SU-DHL-6 (cell line): ENCODE measurements around the gene UBAC2.

ENCODE experiments used
- EZH2phosphoT487 ChIP-seq: fragments of 200-600 bp; sonication (generic), shearing (Covaris generic); conservative IDR thresholded peaks from 2 replicates; pipeline ENCODE4 v1.6.1; 2018; ENCODE audit warnings: mild to moderate bottlenecking, antibody characterized with exemption, low read length, moderate library complexity, mixed read lengths
- TF ChIP-seq, protein P1 (sequence below): fragments of 200-600 bp; sonication (generic); IDR thresholded peaks from one replicate; pipeline ENCODE4 v1.5.1; 2017; ENCODE audit warnings: antibody characterized with exemption, mild to moderate bottlenecking, low read length, moderate library complexity; ENCODE audit not compliant: insufficient read depth, poor library complexity, severe bottlenecking

DNA sequence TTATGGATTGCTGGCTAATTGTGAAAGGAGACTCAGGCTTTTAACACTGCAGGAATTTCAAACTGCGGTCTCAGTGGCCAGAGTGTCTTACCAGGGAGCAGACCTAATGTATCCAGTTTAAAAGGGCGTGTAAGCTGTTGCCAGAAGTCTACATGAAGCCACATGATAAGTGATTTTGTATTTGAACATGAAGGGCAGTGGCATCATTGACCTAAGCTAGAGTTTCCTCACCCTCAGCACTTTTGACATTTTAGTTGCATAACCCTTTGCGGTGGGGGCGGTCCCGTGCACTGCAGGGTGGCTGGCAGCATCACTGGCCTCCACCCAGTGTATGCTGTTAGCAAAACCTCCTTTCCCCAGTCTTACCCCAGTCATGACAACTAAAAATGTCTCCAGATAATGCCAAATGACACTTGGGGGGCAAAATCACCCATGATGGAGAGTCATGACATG lies 81.2 kb downstream of the UBAC2 start:
- TF ChIP-seq, protein P1, sequence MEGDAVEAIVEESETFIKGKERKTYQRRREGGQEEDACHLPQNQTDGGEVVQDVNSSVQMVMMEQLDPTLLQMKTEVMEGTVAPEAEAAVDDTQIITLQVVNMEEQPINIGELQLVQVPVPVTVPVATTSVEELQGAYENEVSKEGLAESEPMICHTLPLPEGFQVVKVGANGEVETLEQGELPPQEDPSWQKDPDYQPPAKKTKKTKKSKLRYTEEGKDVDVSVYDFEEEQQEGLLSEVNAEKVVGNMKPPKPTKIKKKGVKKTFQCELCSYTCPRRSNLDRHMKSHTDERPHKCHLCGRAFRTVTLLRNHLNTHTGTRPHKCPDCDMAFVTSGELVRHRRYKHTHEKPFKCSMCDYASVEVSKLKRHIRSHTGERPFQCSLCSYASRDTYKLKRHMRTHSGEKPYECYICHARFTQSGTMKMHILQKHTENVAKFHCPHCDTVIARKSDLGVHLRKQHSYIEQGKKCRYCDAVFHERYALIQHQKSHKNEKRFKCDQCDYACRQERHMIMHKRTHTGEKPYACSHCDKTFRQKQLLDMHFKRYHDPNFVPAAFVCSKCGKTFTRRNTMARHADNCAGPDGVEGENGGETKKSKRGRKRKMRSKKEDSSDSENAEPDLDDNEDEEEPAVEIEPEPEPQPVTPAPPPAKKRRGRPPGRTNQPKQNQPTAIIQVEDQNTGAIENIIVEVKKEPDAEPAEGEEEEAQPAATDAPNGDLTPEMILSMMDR = no peak
- no peak for TF ChIP-seq EZH2phosphoT487
